ENCODE results near the gene TMEM119. TPM values are rescaled to one million over a fixed set of nuclear protein-coding genes. Genes with fewer than 3 reads are reported as not detected.

Gene TMEM119
- total RNA-seq, 4 donors from 2014 or later, result 9.0 to 48.8 (median 42.3) TPM

- no peaks in the 10 kb centered on the region for H3K9me3 ChIP-seq
- TF ChIP-seq EP300 (IDR thresholded peaks at IDR 0.05) (no peak), CTCF (IDR thresholded peaks at IDR 0.05) (no peak), POLR2A (IDR thresholded peaks at IDR 0.05) (no peak)
- no peak for DNase-seq (ENCODE audit: low spot score in 2 of 2)
- H3K4me1 ChIP-seq, result peaks cover 0 to 41% (median 30%) of the 10 kb centered on the region in 4 donors
- H3K4me3 ChIP-seq, result no peak overlapping the region
- no peaks in the 10 kb centered on the region for H3K27me3 ChIP-seq
- 90 to 94% methylated on average over 8 of the region's 8 CpGs for WGBS, 2 donors
- no peak overlapping the region for H3K27ac ChIP-seq
- H3K36me3 ChIP-seq, result no peaks in the 10 kb centered on the region
Measured at GRCh38 chr12:108627134-108627920, 29.4 kb upstream of the TMEM119 start.

DNA sequence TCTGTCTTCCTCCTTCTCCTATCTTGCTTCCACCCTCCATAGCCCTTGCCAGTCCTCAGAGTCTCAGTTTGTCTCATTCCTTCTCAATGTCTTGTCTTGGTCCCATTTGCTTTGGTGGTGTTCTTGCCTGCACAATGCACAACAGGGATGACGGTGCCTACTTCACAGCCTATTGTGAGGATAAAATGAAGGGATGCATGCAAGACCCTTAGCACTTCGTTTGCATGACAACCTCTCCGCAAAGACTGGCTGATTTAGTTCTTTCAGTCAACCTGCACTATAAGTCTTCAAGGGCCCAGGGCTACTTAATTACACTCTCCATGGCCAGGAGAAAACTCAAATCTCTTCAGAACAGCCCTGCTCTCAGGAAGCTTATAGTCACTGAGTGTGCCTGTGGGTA is 27.3 kb upstream of the TMEM119 start:
- Histone ChIP-seq H3K9me3 (no peaks in the 10 kb centered on the region), H3K4me3 (no peak overlapping the region), H3K36me3 (no peaks in the 10 kb centered on the region), H3K4me1 (peaks cover 0 to 41% (median 20%) of the 10 kb centered on the region in 4 donors), H3K27ac (no peak overlapping the region), H3K27me3 (no peaks in the 10 kb centered on the region)
- TF ChIP-seq CTCF (IDR thresholded peaks at IDR 0.05) (no peak), POLR2A (IDR thresholded peaks at IDR 0.05) (no peak), EP300 (IDR thresholded peaks at IDR 0.05) (no peak)
- 73 to 79% methylated on average over 3 of the region's 3 CpGs for WGBS, 2 donors
- no peak for DNase-seq (ENCODE audit: low spot score in 2 of 2)

- H3K27ac ChIP-seq, result no peak overlapping the region
- peaks cover 0 to 24% (median 7%) of the 10 kb centered on the region in 4 donors for H3K4me1 ChIP-seq
- DNase-seq (ENCODE audit: low spot score in 2 of 2), result no peak
- TF ChIP-seq POLR2A (IDR thresholded peaks at IDR 0.05) (no peak), EP300 (IDR thresholded peaks at IDR 0.05) (no peak), CTCF (IDR thresholded peaks at IDR 0.05) (no peak)
- no peak overlapping the region for H3K4me3 ChIP-seq
- WGBS, 2 donors, result 97 to 100% methylated on average over 2 to 8 of the region's 8 CpGs
- no peaks in the 10 kb centered on the region for H3K36me3 ChIP-seq
- no peaks in the 10 kb centered on the region for H3K27me3 ChIP-seq
- H3K9me3 ChIP-seq, result no peaks in the 10 kb centered on the region
Measured at GRCh38 chr12:108623577-108623976, 25.7 kb upstream of the TMEM119 start.

- Histone ChIP-seq H3K4me1 (peaks cover 0 to 24% (median 3%) of the 10 kb centered on the region in 4 donors), H3K27me3 (no peaks in the 10 kb centered on the region), H3K9me3 (no peaks in the 10 kb centered on the region), H3K27ac (no peak overlapping the region), H3K36me3 (no peaks in the 10 kb centered on the region), H3K4me3 (no peak overlapping the region)
- WGBS, 2 donors, result 82 to 90% methylated on average over 14 of the region's 14 CpGs
- TF ChIP-seq POLR2A (IDR thresholded peaks at IDR 0.05) (no peak), CTCF (IDR thresholded peaks at IDR 0.05) (no peak), EP300 (IDR thresholded peaks at IDR 0.05) (no peak)
- no peak for DNase-seq (ENCODE audit: low spot score in 2 of 2)
Measured at GRCh38 chr12:108622921-108623514, 25.1 kb upstream of the TMEM119 start.

DNA sequence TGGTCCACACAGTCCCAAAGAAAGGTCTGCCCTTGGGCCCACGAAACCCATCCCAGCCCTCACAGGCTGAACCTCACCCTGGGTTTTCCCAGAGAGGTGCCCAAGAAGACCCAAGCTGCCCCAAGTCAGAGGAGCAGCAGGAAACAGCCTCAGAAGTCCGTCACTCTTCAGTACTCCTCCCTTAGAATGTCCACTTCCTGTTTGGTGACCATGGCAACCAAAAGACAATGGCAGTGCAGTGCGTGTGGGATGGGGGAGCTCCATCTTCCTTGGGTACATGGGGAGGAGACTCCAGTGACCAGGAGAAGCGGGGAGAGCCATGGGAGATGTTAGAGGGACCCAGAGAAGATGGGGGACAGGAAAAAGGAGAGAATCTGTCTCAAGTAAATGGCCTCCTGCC is 24.5 kb upstream of the TMEM119 start:
- peaks cover 0 to 24% (median 2%) of the 10 kb centered on the region in 4 donors for H3K4me1 ChIP-seq
- 40 to 45% methylated on average over 4 of the region's 4 CpGs for WGBS, 2 donors
- TF ChIP-seq EP300 (IDR thresholded peaks at IDR 0.05) (no peak), CTCF (IDR thresholded peaks at IDR 0.05) (no peak), POLR2A (IDR thresholded peaks at IDR 0.05) (no peak)
- no peaks in the 10 kb centered on the region for H3K27me3 ChIP-seq
- DNase-seq (ENCODE audit: low spot score in 2 of 2), result no peak
- H3K4me3 ChIP-seq, result no peak overlapping the region
- H3K27ac ChIP-seq, result no peak overlapping the region
- H3K36me3 ChIP-seq, result no peaks in the 10 kb centered on the region
- H3K9me3 ChIP-seq, result no peaks in the 10 kb centered on the region

Data from tibial nerve (tissue), 4 donors.